Caco-2 (cell line): ENCODE data around the gene SH3GL1. TPM values are rescaled to one million over a fixed set of nuclear protein-coding genes. Genes with fewer than 3 reads are reported as not detected.
A peak's percentile ranks its signal among the peaks of the same experiment; 100 is the strongest.

ENCODE experiments used
- Bru-seq: library from RNA; stranded (reverse); fragments of 400-500 nt; gene quantifications from one replicate; lab custom pipeline; 2021; lab: Mats Ljungman, UMichigan
- BruChase-seq, 2 experiments: library from RNA; stranded (reverse); fragments of 400-500 nt; gene quantifications; one replicate each; lab custom pipeline; 2021; lab: Mats Ljungman, UMichigan
- BruUV-seq: library from RNA; stranded (reverse); fragments of 400-500 nt; replicated peaks from 2 replicates; lab custom pipeline; 2021; lab: Mats Ljungman, UMichigan
- CTCF ChIA-PET: fragments of 300-600 bp; sonication (Branson Sonifier 250); formaldehyde crosslinking; loops from one replicate; lab custom pipeline; 2022; ENCODE audit warnings: antibody characterized with exemption; lab: Charles Lee
- POLR2A ChIA-PET: fragments of 300-600 bp; sonication (Branson Sonifier 250); formaldehyde crosslinking; loops from one replicate; lab custom pipeline; 2022; ENCODE audit warnings: antibody characterized with exemption; lab: Charles Lee
- DNase-seq, 2 experiments: peaks; one replicate each; pipeline versions ENCODE4 v3.0.0 to v3.0.0-alpha.2; 2020 to 2022
- H3K27me3 ChIP-seq: replicated peaks from 2 replicates; pipeline ENCODE4 v1.6.0; 2011; ENCODE audit warnings: low read length; ENCODE audit not compliant: control insufficient read depth, insufficient read depth
- H3K36me3 ChIP-seq: 2 replicates; pipeline ENCODE4 v1.5.1; 2011; ENCODE audit warnings: low read length; ENCODE audit not compliant: control insufficient read depth, insufficient read depth
- H3K4me1 ChIP-seq: fragments of 250-450 bp; sonication (Bioruptor Pico); 2 replicates; pipeline ENCODE4 v1.5.1; 2020; ENCODE audit warnings: mild to moderate bottlenecking
- H3K4me3 ChIP-seq: 2 replicates; pipeline ENCODE4 v1.5.1; 2011; ENCODE audit warnings: low read depth, mild to moderate bottlenecking, control low read depth, low read length
- H3K9me3 ChIP-seq: fragments of 250-450 bp; sonication (Bioruptor Pico); 2 replicates; pipeline ENCODE4 v1.5.1; 2020; ENCODE audit warnings: mild to moderate bottlenecking, moderate library complexity
- H3K27ac Mint-ChIP-seq: one replicate; pipeline ENCODE4 v1.8.0; 2022; ENCODE audit warnings: mixed read lengths; ENCODE audit not compliant: unreplicated experiment
- H3K27me3 Mint-ChIP-seq: one replicate; pipeline ENCODE4 v1.8.0; 2022; ENCODE audit warnings: mixed read lengths; ENCODE audit not compliant: insufficient read depth, unreplicated experiment
- H3K36me3 Mint-ChIP-seq: one replicate; pipeline ENCODE4 v1.8.0; 2022; ENCODE audit warnings: mild to moderate bottlenecking, mixed read lengths; ENCODE audit not compliant: insufficient read depth, unreplicated experiment
- H3K4me1 Mint-ChIP-seq: one replicate; pipeline ENCODE4 v1.8.0; 2022; ENCODE audit warnings: low read depth, mixed read lengths; ENCODE audit not compliant: unreplicated experiment
- H3K4me3 Mint-ChIP-seq: one replicate; pipeline ENCODE4 v1.8.0; 2022; ENCODE audit warnings: mild to moderate bottlenecking, moderate library complexity, mixed read lengths; ENCODE audit not compliant: unreplicated experiment
- H3K9me3 Mint-ChIP-seq: one replicate; pipeline ENCODE4 v1.8.0; 2022; ENCODE audit warnings: mixed read lengths; ENCODE audit not compliant: unreplicated experiment
- CTCF ChIP-seq, 2 experiments: fragments of 200-600 bp in 1 of 2; IDR thresholded peaks; 1 replicate in 1 of 2; 2 replicates in 1 of 2; pipeline versions ENCODE4 v1.5.1 to v1.8.0; 2011 to 2022; ENCODE audit warnings: antibody characterized with exemption in 1 of 2, control low read depth in 1 of 2, inconsistent platforms in 1 of 2, low read depth in 1 of 2, low read length in 1 of 2, mild to moderate bottlenecking in 1 of 2, moderate library complexity in 1 of 2; ENCODE audit not compliant: insufficient read depth in 1 of 2, severe bottlenecking in 1 of 2, unreplicated experiment in 1 of 2
- intact Hi-C: fragments of 100-400 bp; cut with micrococcal nuclease; formaldehyde crosslinking; loops from one replicate; pipeline ENCODE4 v1.10.0; 2022; ENCODE audit not compliant: unreplicated experiment
- long read RNA-seq: library from polyadenylated mRNA; stranded (forward); transcript quantifications from one replicate; pipeline ENCODE4 v2.0.0, GENCODE V29; 2022
- total RNA-seq: library from RNA; stranded (reverse); gene quantifications from 2 replicates; pipeline ENCODE4 v1.2.3, GENCODE V29; 2022

Gene SH3GL1
- total RNA-seq (91.3 and 91.5 TPM in 2 replicates), Bru-seq, nascent RNA (percentile 68 among the genes with signal in this experiment), BruChase-seq, experiment 1, labeled RNA remaining after a 2-hour chase (percentile 70 among the genes with signal in this experiment), BruChase-seq, experiment 2, labeled RNA remaining after a 6-hour chase (percentile 79 among the genes with signal in this experiment)
- long read RNA-seq, transcript SH3GL1-202 (9 exons, 1,404 nt): minor isoform, 5 of 162 reads
- long read RNA-seq, transcript SH3GL1-201 (10 exons, 2,516 nt): major isoform, 103 of 162 reads
- long read RNA-seq, partial matches to known transcripts: 6 of 162 reads
- long read RNA-seq, other reads (novel, unspliced or antisense): 46 of 162 reads

- peaks cover 54% of the 10 kb centered on the region for H3K36me3 Mint-ChIP-seq
- POLR2A ChIA-PET: interaction anchor here (0.5 to 1.4 kb wide), 4 partner anchors 10 to 71 kb away, joined by 4 to 8 read pairs (median 6); no protein-coding TSS in a partner anchor
- H3K4me3 ChIP-seq: peak within 1 kb of the TSS; percentile 98
- no peaks in the 10 kb centered on the region for H3K27me3 ChIP-seq
- CTCF ChIA-PET: interaction anchor here (0.5 to 1.5 kb wide), 9 partner anchors 10 to 1538 kb away, joined by 3 to 25 read pairs (median 4); no protein-coding TSS in a partner anchor
- peaks cover 12% of the 10 kb centered on the region for H3K4me1 ChIP-seq
- H3K4me1 Mint-ChIP-seq: peaks cover 14% of the 10 kb centered on the region
- peak within 1 kb of the TSS; percentile 79 for H3K27ac Mint-ChIP-seq
- TF ChIP-seq CTCF (IDR thresholded peaks at IDR 0.05; ENCODE audit: insufficient read depth in 1 of 2, low read depth in 1 of 2, low read length in 1 of 2, severe bottlenecking in 1 of 2, unreplicated experiment in 1 of 2): peak; percentile 88 to 95
- intact Hi-C loops: loop anchor here (1.0 to 5.0 kb wide), 3 partner anchors 9 to 38 kb away; no protein-coding TSS in a partner anchor
- peak; percentile 87 to 88 for DNase-seq
- H3K9me3 ChIP-seq: no peaks in the 10 kb centered on the region
- no TSS peak for BruUV-seq
- H3K27me3 Mint-ChIP-seq: no peaks in the 10 kb centered on the region
- H3K4me3 Mint-ChIP-seq: peak within 1 kb of the TSS; percentile 75
- no peaks in the 10 kb centered on the region for H3K9me3 Mint-ChIP-seq
- H3K36me3 ChIP-seq: no peaks in the 10 kb centered on the region; the same call in none of the 2 replicates
Measured at GRCh38 chr19:4400135-4400936, at the start of gene SH3GL1. TSS of gene SH3GL1 (minus strand) at chr19:4400547. CDS start at chr19:4400368, 179 bp downstream.

- Mint-ChIP-seq H3K36me3 (peaks cover 69% of the 10 kb centered on the region), H3K27ac (peak overlapping the region; percentile 36), H3K9me3 (no peaks in the 10 kb centered on the region), H3K27me3 (no peaks in the 10 kb centered on the region), H3K4me3 (no peak overlapping the region), H3K4me1 (no peaks in the 10 kb centered on the region)
- Histone ChIP-seq H3K4me3 (no peak overlapping the region), H3K4me1 (no peaks in the 10 kb centered on the region), H3K27me3 (no peaks in the 10 kb centered on the region), H3K36me3 (peaks cover 2% of the 10 kb centered on the region), H3K9me3 (no peaks in the 10 kb centered on the region)
- no TSS peak for BruUV-seq
- no peak for DNase-seq
- ChIA-PET POLR2A (no interaction called here), CTCF (no interaction called here)
- intact Hi-C loops: no loop called here
- no peak for TF ChIP-seq CTCF (IDR thresholded peaks at IDR 0.05; ENCODE audit: insufficient read depth in 1 of 2, low read depth in 1 of 2, low read length in 1 of 2, severe bottlenecking in 1 of 2, unreplicated experiment in 1 of 2)
Measured at GRCh38 chr19:4449639-4450028, 49.3 kb upstream of the SH3GL1 start.

GRCh38 chr19:4449022-4449638 is 48.8 kb upstream of the SH3GL1 start:
- peaks cover 74% of the 10 kb centered on the region for H3K36me3 Mint-ChIP-seq
- Histone ChIP-seq H3K4me1 (no peaks in the 10 kb centered on the region), H3K27me3 (no peaks in the 10 kb centered on the region), H3K4me3 (no peak overlapping the region), H3K36me3 (peaks cover 2% of the 10 kb centered on the region), H3K9me3 (no peaks in the 10 kb centered on the region)
- no peak overlapping the region for H3K4me3 Mint-ChIP-seq
- H3K27me3 Mint-ChIP-seq: no peaks in the 10 kb centered on the region
- no peaks in the 10 kb centered on the region for H3K9me3 Mint-ChIP-seq
- BruUV-seq: no TSS peak
- ChIA-PET POLR2A (no interaction called here), CTCF (no interaction called here)
- H3K27ac Mint-ChIP-seq: peak overlapping the region; percentile 36
- intact Hi-C loops: no loop called here
- DNase-seq: no peak
- no peaks in the 10 kb centered on the region for H3K4me1 Mint-ChIP-seq
- no peak for TF ChIP-seq CTCF (IDR thresholded peaks at IDR 0.05; ENCODE audit: insufficient read depth in 1 of 2, low read depth in 1 of 2, low read length in 1 of 2, severe bottlenecking in 1 of 2, unreplicated experiment in 1 of 2)
